HG03469 (cell line): Measurements from ENCODE around the gene PIRT.

Experiments used
- ATAC-seq: cut with Tn5 transposase; IDR thresholded peaks from one replicate; pipeline ENCODE4 v1.9.1; 2021; ENCODE audit warnings: mild to moderate bottlenecking, moderate library complexity, moderate number of reproducible peaks; ENCODE audit not compliant: unreplicated experiment

PIRT gene

GRCh38 chr17:10821770-10822169 lies 16.1 kb downstream of the PIRT start:
- no peak for ATAC-seq

GRCh38 chr17:10821054-10821453 lies 16.8 kb downstream of the PIRT start:
- ATAC-seq: no peak

GRCh38 chr17:10815319-10815718 lies 22.6 kb downstream of the PIRT start:
- ATAC-seq: no peak

GRCh38 chr17:10814075-10814474 lies 23.8 kb downstream of the PIRT start:
- no peak for ATAC-seq

- ATAC-seq: no peak
Observed at GRCh38 chr17:10812674-10813073, 25.2 kb downstream of the PIRT start.

- no peak for ATAC-seq
Observed at GRCh38 chr17:10809605-10810004, 28.3 kb downstream of the PIRT start.

GRCh38 chr17:10807704-10808128 lies 30.2 kb downstream of the PIRT start:
- no peak for ATAC-seq

- no peak for ATAC-seq
Observed at GRCh38 chr17:10806545-10807262, 31.2 kb downstream of the PIRT start.

GRCh38 chr17:10805911-10806310 lies 32.0 kb downstream of the PIRT start:
- no peak for ATAC-seq

- no peak for ATAC-seq
Observed at GRCh38 chr17:10804546-10804945, 33.3 kb downstream of the PIRT start.

GRCh38 chr17:10803830-10804475 lies 33.9 kb downstream of the PIRT start, which contains the start of gene TMEM238L:
Gene TMEM238L, minus strand, starts transcription at chr17:10804099. Its CDS starts 136 bp downstream, at chr17:10803963.
- no peak for ATAC-seq

GRCh38 chr17:10803350-10803749 lies 34.5 kb downstream of the PIRT start:
- ATAC-seq: no peak

- no peak for ATAC-seq
Observed at GRCh38 chr17:10802496-10803284, 35.2 kb downstream of the PIRT start.

GRCh38 chr17:10799407-10799806 lies 38.5 kb downstream of the PIRT start:
- no peak for ATAC-seq

- no peak for ATAC-seq
Observed at GRCh38 chr17:10798910-10799309, 39.0 kb downstream of the PIRT start.

- ATAC-seq: no peak
Observed at GRCh38 chr17:10798332-10798749, 39.5 kb downstream of the PIRT start.

- no peak for ATAC-seq
Observed at GRCh38 chr17:10797476-10798328, 40.2 kb downstream of the PIRT start.

GRCh38 chr17:10793816-10794215 lies 44.1 kb downstream of the PIRT start:
- no peak for ATAC-seq

- no peak for ATAC-seq
Observed at GRCh38 chr17:10793256-10793655, 44.6 kb downstream of the PIRT start.

GRCh38 chr17:10792151-10792550 lies 45.7 kb downstream of the PIRT start:
- ATAC-seq: no peak
